NCI-H2029 (cell line): ENCODE results near the gene HIPK2.
"Not testable (repeated sequence)": the region's sequence is repeated elsewhere in the genome, so short reads cannot be mapped to it uniquely, and the experiment has no call there.

ENCODE experiments used
- DNase-seq: peaks from one replicate; lab custom pipeline; 2025; lab: John Stamatoyannopoulos, UW

HIPK2 gene

GRCh38 chr7:139623518-139623917 lies 154.3 kb downstream of the HIPK2 start:
- no peak for DNase-seq

- peak; percentile 30 for DNase-seq
Observed at GRCh38 chr7:139620676-139621344, 157.0 kb downstream of the HIPK2 start.

GRCh38 chr7:139619367-139619657 lies 158.5 kb downstream of the HIPK2 start:
- DNase-seq = no peak

- no peak for DNase-seq
Observed at GRCh38 chr7:139618482-139619366, 159.1 kb downstream of the HIPK2 start.

- no peak for DNase-seq
Observed at GRCh38 chr7:139617074-139617473, 160.7 kb downstream of the HIPK2 start.

GRCh38 chr7:139614886-139615285 lies 162.9 kb downstream of the HIPK2 start:
- DNase-seq = no peak

GRCh38 chr7:139613971-139614411 lies 163.8 kb downstream of the HIPK2 start:
- DNase-seq = peak; percentile 10

GRCh38 chr7:139611556-139611955 lies 166.2 kb downstream of the HIPK2 start:
- DNase-seq = not testable (repeated sequence)

GRCh38 chr7:139610595-139610994 lies 167.2 kb downstream of the HIPK2 start:
- DNase-seq = no peak

- no peak for DNase-seq
Observed at GRCh38 chr7:139603896-139604295, 173.9 kb downstream of the HIPK2 start.

GRCh38 chr7:139603282-139603681 lies 174.5 kb downstream of the HIPK2 start:
- no peak for DNase-seq

- DNase-seq = peak; percentile 54
Observed at GRCh38 chr7:139602143-139602722, 175.6 kb downstream of the HIPK2 start.

GRCh38 chr7:139601176-139601575 lies 176.6 kb downstream of the HIPK2 start:
- no peak for DNase-seq

- no peak for DNase-seq
Observed at GRCh38 chr7:139600306-139600705, 177.5 kb downstream of the HIPK2 start.

- peak; percentile 74 for DNase-seq
Observed at GRCh38 chr7:139598642-139599041, 179.2 kb downstream of the HIPK2 start.

GRCh38 chr7:139597028-139597427 lies 180.8 kb downstream of the HIPK2 start:
- DNase-seq = no peak

GRCh38 chr7:139596626-139597025 lies 181.2 kb downstream of the HIPK2 start:
- no peak for DNase-seq

GRCh38 chr7:139595806-139596205 lies 182.0 kb downstream of the HIPK2 start:
- no peak for DNase-seq

- DNase-seq = no peak
Observed at GRCh38 chr7:139594911-139595476, 182.8 kb downstream of the HIPK2 start.

GRCh38 chr7:139594090-139594489 lies 183.7 kb downstream of the HIPK2 start:
- DNase-seq = no peak

- no peak for DNase-seq
Observed at GRCh38 chr7:139592801-139593461, 184.9 kb downstream of the HIPK2 start.

- DNase-seq = peak; percentile 41
Observed at GRCh38 chr7:139591550-139592195, 186.1 kb downstream of the HIPK2 start.
